DND-41 (cell line): Measurements from ENCODE around the gene PNISR.

ENCODE experiments used
- ATAC-seq: fragments of 200-7000 bp; cut with Tn5 transposase; 3 replicates; pipeline ENCODE4 v1.9.1; 2021; ENCODE audit warnings: low read depth; ENCODE audit not compliant: insufficient read depth
- DNase-seq: peaks from one replicate; pipeline ENCODE4 v3.0.0-alpha.2; 2020
- H2AFZ ChIP-seq: 2 replicates; pipeline ENCODE4 v1.6.0; 2012; ENCODE audit warnings: low read depth, low read length
- H3K27ac ChIP-seq: 2 replicates; pipeline ENCODE4 v1.5.1; 2012; ENCODE audit warnings: low read length, inconsistent platforms
- H3K27me3 ChIP-seq: fragments of 200-600 bp; sonication (generic); 2 replicates; pipeline ENCODE4 v1.6.0; 2012; ENCODE audit warnings: low read length, mild to moderate bottlenecking, inconsistent platforms; ENCODE audit not compliant: insufficient read depth, poor library complexity
- H3K36me3 ChIP-seq: 2 replicates; pipeline ENCODE4 v1.5.1; 2012; ENCODE audit warnings: low read length, inconsistent platforms; ENCODE audit not compliant: insufficient read depth
- H3K4me1 ChIP-seq: 2 replicates; pipeline ENCODE4 v1.5.1; 2012; ENCODE audit warnings: mild to moderate bottlenecking, low read length; ENCODE audit not compliant: insufficient read depth
- H3K4me2 ChIP-seq: 2 replicates; pipeline ENCODE4 v1.6.0; 2012; ENCODE audit warnings: mild to moderate bottlenecking, moderate library complexity, low read length, inconsistent platforms; ENCODE audit not compliant: insufficient read depth
- H3K4me3 ChIP-seq, 2 experiments: fragments of 200-600 bp in 1 of 2; shearing (Covaris generic) in 1 of 2; 2 replicates each; pipeline ENCODE4 v1.5.1; 2012 to 2016; ENCODE audit warnings: inconsistent platforms in 2 of 2, low read length in 2 of 2, mild to moderate bottlenecking in 2 of 2, low read depth in 1 of 2, moderate library complexity in 1 of 2
- H3K79me2 ChIP-seq: 2 replicates; pipeline ENCODE4 v1.6.0; 2012; ENCODE audit warnings: low read length, inconsistent platforms; ENCODE audit not compliant: insufficient read depth
- H3K9ac ChIP-seq: 2 replicates; pipeline ENCODE4 v1.6.0; 2012; ENCODE audit warnings: low read depth, mild to moderate bottlenecking, inconsistent platforms, low read length, moderate library complexity
- H3K9me3 ChIP-seq: 2 replicates; pipeline ENCODE4 v1.5.1; 2012; ENCODE audit warnings: low read length, moderate library complexity, mild to moderate bottlenecking, inconsistent platforms; ENCODE audit not compliant: insufficient read depth, severe bottlenecking
- H4K20me1 ChIP-seq: 2 replicates; pipeline ENCODE4 v1.6.0; 2012; ENCODE audit warnings: low read length; ENCODE audit not compliant: insufficient read depth
- EZH2 ChIP-seq: IDR thresholded peaks from 3 replicates; pipeline ENCODE4 v1.6.1; 2012; ENCODE audit warnings: borderline replicate concordance, low read depth, mild to moderate bottlenecking, moderate library complexity, low read length, inconsistent platforms; ENCODE audit not compliant: severe bottlenecking
- TF ChIP-seq, protein P1 (sequence below): IDR thresholded peaks from 2 replicates; pipeline ENCODE4 v1.5.1; 2012; ENCODE audit warnings: borderline replicate concordance, low read length, moderate library complexity, mild to moderate bottlenecking; ENCODE audit not compliant: poor library complexity, severe bottlenecking; ENCODE audit errors: extremely low read depth

Gene PNISR

GRCh38 chr6:99384507-99384906 is 40.6 kb downstream of the PNISR start:
- DNase-seq (no peak), ATAC-seq (no peak)
- no peaks in the 10 kb centered on the region for H3K9me3 ChIP-seq
- H3K36me3 ChIP-seq: peaks cover 3% of the 10 kb centered on the region; the same call in 1 of the 2 replicates
- no peak overlapping the region for H3K9ac ChIP-seq
- TF ChIP-seq EZH2: no peak
- TF ChIP-seq, protein P1, sequence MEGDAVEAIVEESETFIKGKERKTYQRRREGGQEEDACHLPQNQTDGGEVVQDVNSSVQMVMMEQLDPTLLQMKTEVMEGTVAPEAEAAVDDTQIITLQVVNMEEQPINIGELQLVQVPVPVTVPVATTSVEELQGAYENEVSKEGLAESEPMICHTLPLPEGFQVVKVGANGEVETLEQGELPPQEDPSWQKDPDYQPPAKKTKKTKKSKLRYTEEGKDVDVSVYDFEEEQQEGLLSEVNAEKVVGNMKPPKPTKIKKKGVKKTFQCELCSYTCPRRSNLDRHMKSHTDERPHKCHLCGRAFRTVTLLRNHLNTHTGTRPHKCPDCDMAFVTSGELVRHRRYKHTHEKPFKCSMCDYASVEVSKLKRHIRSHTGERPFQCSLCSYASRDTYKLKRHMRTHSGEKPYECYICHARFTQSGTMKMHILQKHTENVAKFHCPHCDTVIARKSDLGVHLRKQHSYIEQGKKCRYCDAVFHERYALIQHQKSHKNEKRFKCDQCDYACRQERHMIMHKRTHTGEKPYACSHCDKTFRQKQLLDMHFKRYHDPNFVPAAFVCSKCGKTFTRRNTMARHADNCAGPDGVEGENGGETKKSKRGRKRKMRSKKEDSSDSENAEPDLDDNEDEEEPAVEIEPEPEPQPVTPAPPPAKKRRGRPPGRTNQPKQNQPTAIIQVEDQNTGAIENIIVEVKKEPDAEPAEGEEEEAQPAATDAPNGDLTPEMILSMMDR: no peak
- peaks cover 10% of the 10 kb centered on the region; the same call in 1 of the 2 replicates for H3K79me2 ChIP-seq
- H3K27ac ChIP-seq: no peak overlapping the region
- no peak overlapping the region for H2AFZ ChIP-seq
- no peaks in the 10 kb centered on the region for H3K4me1 ChIP-seq
- H3K4me2 ChIP-seq: no peak overlapping the region
- H3K27me3 ChIP-seq: no peaks in the 10 kb centered on the region
- no peaks in the 10 kb centered on the region for H4K20me1 ChIP-seq
- no peak overlapping the region for H3K4me3 ChIP-seq

DNA sequence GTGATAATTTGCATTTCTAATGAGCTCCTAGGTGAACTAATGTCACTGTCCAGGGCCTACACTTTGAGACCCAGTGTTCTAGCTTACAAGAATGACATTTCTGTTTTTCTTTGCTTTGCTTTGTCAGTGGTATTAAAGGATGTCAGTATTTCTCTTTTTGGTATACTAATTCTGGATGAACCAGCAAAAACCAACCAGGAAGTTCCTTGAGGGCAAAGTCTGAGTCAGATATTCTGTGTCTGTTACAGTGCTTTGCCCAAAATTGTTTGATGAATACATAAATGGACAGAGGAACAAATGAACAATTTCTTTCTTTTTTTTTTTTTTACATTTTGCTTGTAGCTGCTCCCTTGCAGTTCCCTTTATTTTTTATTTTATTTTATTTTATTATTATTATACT is 46.5 kb downstream of the PNISR start:
- ATAC-seq: no peak

DNA sequence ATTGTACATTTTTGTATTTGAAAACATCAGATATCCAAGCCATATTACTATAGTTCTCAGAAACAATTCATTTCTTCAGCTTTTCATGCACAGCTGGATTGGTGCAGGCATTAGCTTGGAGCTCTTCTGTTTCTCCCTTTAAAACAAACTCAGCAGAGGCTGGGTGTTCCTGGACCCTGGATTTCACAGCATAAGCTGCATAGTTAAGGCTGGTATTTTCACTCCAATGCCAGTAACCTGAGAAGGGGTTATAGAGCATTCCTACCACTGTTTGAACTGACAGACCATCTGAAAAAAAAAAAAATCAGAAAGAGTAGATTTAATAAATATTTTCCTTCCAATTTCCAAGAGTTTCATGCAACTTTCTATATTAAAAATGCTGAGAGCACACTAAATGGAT is 55.6 kb downstream of the PNISR start:
- no peaks in the 10 kb centered on the region for H3K27me3 ChIP-seq
- H3K79me2 ChIP-seq: no peaks in the 10 kb centered on the region
- TF ChIP-seq, protein P1: no peak
- no peak for TF ChIP-seq EZH2
- H3K4me2 ChIP-seq: no peak overlapping the region
- H3K4me3 ChIP-seq: no peak overlapping the region
- peaks cover 5% of the 10 kb centered on the region; the same call in 1 of the 2 replicates for H3K36me3 ChIP-seq
- H2AFZ ChIP-seq: no peak overlapping the region
- no peak overlapping the region for H3K27ac ChIP-seq
- DNase-seq (no peak), ATAC-seq (no peak)
- no peaks in the 10 kb centered on the region for H4K20me1 ChIP-seq
- no peak overlapping the region for H3K9ac ChIP-seq
- H3K4me1 ChIP-seq: no peaks in the 10 kb centered on the region
- H3K9me3 ChIP-seq: no peaks in the 10 kb centered on the region

More for the DNA sequence above, 46.5 kb downstream of the PNISR start:
- Histone ChIP-seq H3K4me1 (no peaks in the 10 kb centered on the region), H3K36me3 (peaks cover 8% of the 10 kb centered on the region; the same call in 1 of the 2 replicates), H3K27ac (no peak overlapping the region), H3K4me3 (no peak overlapping the region), H2AFZ (no peak overlapping the region), H4K20me1 (no peaks in the 10 kb centered on the region), H3K79me2 (no peaks in the 10 kb centered on the region; the same call in 1 of the 2 replicates), H3K9ac (no peak overlapping the region), H3K27me3 (no peaks in the 10 kb centered on the region), H3K4me2 (no peak overlapping the region), H3K9me3 (no peaks in the 10 kb centered on the region)
- TF ChIP-seq, protein P1: no peak
- TF ChIP-seq EZH2: no peak
- no peak for DNase-seq

GRCh38 chr6:99366852-99367251 is 58.3 kb downstream of the PNISR start:
- H3K9me3 ChIP-seq: no peaks in the 10 kb centered on the region
- no peaks in the 10 kb centered on the region for H4K20me1 ChIP-seq
- no peak overlapping the region for H3K4me2 ChIP-seq
- H3K4me3 ChIP-seq: no peak overlapping the region
- ATAC-seq (no peak), DNase-seq (no peak)
- H2AFZ ChIP-seq: no peak overlapping the region
- no peak for TF ChIP-seq EZH2
- TF ChIP-seq, protein P1: no peak
- H3K27ac ChIP-seq: no peak overlapping the region
- H3K9ac ChIP-seq: no peak overlapping the region
- no peaks in the 10 kb centered on the region for H3K27me3 ChIP-seq
- H3K79me2 ChIP-seq: no peaks in the 10 kb centered on the region
- H3K4me1 ChIP-seq: no peaks in the 10 kb centered on the region
- H3K36me3 ChIP-seq: peaks cover 5% of the 10 kb centered on the region; the same call in 1 of the 2 replicates
